Ecto neural progenitor cell (in vitro differentiated cells): ENCODE data around the gene EP400.

Experiments used
- DNase-seq: peaks from one replicate; pipeline ENCODE4 v3.0.0-alpha.2; 2018; ENCODE audit warnings: low spot score

Gene EP400

DNA sequence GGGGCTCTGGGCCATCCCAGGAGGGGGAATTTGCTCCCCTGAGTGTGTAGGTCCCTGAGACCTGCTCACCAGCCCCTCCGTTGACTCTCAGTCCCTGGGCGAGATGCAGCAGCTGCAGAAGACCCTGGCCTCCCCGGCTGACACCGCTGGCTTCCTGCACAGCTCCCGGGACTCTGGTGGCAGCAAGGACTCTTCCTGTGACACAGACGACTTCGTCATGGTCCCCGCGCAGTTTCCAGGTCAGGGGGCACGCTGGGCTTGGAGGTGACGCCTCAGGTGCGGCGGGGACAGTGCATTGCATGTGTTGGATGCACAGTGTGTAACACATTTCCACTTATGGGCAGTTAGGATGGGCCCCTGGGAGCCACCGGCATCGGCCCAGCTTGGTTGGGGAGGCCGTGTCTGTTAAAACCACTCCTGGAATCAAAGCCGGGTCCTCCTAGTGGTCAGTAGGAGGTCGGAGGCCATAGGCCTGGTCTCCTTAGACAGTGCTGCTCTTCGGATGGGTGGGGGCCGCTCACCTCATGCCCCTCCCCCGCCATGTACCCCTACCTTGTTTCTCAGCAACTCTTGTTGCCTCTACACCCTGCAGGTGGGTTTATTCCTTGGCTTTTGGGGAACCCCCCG, 37.8 kb upstream of the EP400 start:
- DNase-seq, result no peak

DNA sequence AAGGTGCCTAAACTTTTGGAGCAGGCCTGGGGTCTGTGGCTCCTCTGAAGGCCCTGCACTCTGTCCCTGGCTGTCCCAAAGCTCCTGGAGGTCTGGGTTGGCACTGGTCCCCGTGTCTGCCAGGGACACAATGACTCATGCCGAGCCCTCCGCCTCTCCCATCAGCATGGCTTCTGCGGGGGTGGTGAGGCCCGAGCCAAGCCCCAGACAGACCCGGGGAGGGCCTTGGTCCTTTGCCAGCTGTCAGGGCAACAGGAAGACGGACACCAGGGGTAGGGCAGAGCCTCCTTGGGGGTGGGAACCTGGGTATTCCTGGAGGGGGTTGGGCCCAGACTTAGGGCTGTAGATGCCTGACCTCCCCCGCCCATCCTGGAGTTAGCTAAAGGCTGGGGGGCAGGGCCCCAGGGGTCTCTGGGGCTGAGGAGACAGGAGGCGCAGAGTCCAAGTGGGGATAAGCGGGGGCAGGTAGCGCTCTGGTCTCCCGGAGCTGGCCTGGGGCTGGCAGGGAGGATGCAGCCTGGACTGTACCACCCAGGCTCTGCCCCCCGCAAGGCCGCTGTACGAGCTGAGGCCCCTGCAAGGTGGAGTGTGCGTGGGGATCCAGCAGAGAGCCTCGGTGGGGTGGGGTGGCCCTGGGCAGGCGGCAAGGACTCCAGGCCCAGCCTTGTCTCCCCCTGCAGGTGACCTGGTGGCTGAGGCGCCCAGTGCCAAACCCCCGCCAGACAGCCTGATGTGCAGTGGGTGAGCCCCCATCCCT, 37.0 kb upstream of the EP400 start:
- DNase-seq, result no peak

DNA sequence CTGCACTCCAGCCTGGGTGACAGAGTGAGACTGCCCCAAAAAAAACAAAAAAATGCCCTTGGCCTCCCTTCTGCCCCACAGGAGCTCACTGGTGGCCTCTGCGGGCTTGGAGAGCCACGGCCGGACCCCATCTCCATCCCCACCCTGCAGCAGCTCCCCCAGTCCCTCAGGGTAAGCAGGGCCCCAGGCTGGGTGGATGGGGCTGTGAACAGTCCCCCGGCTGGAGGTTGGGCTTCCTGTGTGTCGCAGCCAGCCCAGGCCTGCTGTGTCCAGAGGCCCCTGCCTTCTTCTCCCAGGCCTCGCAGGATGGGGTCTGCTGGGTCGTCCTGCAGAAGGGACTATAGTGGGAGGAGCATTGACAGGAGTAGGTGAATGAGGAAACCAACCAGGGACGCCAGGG, 36.1 kb upstream of the EP400 start:
- no peak for DNase-seq

DNA sequence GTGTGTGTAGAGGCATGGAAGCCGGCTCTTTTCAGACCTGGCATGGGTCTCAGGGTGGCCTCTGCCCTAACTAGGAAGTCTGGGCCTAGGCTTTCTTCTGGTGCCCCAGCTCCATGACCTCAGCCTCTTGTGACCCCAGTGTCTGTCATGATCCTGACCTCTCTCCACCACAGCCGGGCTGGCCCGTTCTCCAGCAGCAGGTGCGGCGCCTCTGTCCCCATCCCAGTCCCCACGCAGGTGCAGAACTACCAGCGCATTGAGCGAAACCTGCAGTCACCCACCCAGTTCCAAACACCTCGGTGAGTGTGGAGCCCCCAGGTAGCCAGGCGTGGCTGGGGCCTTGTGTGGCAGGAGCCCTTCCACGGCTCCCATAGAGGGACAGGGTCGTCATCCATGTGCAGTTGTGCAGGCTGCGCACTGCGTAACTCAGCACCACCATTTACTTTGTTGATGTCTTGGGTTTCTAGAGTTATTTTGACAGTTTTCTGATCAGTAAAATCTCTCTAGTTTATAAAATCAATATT, 35.5 kb upstream of the EP400 start:
- no peak for DNase-seq

DNA sequence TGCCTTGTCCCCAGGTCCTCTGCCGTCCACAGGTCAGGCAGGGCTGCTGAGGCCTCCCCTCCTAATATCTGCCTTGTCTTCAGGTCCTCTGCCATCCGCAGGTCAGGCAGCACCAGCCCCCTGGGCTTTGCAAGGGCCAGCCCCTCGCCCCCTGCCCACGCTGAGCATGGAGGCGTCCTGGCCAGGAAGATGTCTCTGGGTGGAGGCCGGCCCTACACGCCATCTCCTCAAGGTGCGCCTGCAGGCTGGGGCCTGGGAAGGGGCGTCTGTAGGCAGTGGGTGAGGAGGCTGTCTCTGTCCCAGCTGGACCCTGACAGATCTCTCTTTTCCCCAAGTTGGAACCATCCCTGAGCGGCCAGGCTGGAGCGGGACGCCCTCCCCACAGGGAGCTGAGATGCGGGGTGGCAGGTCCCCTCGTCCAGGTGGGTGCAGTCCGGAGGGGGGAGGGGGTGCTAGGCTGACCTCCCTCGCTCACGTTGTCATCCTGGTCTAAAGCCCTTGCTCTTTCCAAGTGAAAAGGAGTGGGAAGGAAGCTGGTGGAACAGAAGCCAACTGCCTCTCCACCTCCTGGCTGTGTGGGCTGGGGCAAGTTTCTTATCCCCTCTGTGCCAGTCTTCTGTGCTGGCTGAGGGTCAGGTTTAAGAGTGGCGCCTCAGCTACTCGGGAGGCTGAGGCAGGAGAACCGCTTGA, 34.6 kb upstream of the EP400 start:
- no peak for DNase-seq

DNA sequence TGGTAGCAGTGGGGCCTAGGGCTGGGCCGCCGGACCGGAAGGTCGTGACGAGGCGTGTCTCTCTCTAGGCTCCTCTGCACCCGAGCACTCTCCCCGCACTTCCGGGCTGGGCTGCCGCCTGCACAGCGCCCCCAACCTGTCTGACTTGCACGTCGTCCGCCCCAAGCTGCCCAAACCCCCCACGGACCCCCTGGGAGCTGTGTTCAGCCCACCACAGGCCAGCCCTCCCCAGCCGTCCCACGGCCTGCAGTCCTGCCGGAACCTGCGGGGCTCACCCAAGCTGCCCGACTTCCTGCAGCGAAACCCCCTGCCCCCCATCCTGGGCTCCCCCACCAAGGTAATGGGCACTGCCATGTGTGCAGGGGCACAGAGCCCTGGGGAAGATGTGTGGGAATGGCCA, 33.9 kb upstream of the EP400 start:
- no peak for DNase-seq

DNA sequence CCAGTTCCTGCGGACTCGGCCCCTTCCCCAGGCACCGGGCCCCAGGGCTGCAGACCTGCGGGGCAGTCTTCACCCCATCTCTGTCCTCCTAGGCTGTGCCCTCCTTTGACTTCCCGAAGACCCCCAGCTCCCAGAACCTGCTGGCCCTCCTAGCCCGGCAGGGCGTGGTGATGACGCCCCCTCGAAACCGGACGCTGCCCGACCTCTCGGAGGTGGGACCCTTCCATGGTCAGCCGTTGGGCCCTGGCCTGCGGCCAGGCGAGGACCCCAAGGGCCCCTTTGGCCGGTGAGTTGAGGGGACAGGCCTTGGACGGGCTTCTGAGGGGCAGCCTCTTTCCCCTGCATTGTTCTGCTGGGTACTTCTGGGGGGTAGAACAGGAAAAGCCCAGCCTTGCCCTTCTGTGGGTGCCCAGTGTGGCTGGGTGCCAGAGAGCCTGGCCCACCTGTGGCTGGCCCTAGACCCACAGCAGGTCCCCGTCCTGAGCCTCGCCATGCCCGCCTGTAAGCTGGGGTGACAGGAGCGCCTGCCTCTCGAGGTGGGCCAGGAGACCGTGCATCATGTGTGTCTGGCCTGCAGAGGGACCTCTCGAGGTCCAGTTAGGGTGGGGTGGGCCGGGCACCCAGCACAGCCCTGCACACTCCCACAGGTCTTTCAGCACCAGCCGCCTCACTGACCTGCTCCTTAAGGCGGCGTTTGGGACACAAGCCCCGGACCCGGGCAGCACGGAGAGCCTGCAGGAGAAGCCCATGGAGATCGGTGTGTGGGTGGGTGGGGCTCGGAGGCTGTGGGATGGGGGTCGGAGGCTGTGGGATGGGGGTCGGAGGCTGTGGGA, 33.2 kb upstream of the EP400 start:
- no peak for DNase-seq

DNA sequence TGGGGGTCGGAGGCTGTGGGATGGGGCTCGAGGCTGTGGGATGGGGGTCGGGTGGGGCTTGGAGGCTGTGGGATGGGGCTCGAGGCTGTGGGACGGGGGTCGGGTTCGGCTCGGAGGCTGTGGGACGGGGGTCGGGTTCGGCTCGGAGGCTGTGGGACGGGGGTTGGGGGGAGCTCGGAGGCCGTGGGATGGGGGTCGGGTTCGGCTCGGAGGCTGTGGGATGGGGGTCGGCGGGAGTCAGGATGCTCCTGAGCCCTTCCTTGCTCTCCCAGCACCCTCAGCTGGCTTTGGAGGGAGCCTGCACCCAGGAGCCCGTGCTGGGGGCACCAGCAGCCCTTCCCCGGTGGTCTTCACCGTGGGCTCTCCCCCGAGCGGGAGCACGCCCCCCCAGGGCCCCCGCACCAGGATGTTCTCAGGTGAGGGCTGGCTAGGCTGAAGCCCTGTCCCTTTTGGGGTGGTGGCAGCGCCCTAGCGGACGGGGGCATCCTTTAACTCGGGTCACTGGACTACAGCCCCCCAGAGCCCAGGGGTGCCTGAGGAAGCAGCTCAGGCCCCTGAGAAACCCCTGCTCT, 32.5 kb upstream of the EP400 start:
- DNase-seq, result peak; percentile 88

DNA sequence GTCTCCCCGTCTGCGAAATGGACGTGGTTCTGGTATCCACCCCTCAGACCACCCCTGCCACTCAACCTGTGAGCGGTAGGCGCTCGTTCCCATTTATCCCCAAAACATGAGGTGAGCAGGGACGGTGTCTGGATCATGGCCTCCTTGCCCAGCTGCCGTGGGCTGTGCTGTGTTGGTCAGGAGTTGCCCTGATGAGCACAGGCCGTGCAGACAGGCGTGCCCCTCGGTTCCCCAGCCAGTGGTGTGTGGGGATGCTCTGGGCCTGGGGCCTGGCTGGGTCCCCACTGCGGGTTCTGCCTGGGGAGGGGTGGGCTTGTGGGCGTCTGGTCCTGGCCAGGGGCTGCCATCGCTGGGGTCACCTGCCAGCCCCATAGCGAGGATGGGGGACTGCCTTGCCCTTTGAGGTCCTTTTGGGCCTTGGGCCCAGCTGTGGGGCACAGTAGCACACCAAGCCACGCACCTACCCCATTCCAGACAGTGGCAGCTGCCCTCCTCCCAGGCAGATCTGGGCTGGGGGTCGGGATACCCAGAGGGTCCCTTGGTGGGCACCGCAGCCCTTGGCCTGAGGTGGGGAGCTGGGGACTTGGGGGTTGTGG, 31.9 kb upstream of the EP400 start:
- no peak for DNase-seq

DNA sequence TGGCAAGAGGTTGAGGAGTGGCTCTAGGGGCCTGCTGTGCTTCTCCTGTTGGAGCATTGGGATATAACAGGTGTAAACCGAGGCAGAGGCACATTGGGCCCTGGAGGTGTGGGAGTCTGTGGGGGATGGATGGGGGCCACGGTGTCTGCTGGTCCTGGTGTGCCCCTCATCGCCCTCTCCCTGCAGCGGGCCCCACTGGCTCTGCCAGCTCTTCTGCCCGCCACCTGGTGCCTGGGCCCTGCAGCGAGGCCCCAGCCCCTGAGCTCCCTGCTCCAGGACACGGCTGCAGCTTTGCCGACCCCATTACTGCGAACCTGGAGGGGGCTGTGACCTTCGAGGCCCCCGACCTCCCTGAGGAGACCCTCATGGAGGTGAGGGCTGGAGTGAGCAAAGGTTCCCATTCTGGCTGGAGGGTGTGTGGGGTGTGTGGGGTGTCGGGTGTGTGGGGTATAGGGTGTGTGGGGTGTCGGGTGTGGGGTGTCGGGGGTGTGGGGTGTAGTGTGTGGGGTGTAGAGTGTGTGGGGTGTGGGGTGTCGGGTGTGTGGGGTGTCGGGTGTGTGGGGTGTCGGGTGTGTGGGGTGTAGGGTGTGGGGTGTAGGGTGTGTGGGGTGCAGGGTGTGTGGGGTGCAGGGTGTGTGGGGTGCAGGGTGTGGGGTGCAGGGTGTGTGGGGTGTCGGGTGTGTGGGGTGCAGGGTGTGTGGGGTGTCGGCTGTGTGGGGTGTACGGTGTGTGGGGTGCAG, 31.3 kb upstream of the EP400 start:
- DNase-seq, result no peak

DNA sequence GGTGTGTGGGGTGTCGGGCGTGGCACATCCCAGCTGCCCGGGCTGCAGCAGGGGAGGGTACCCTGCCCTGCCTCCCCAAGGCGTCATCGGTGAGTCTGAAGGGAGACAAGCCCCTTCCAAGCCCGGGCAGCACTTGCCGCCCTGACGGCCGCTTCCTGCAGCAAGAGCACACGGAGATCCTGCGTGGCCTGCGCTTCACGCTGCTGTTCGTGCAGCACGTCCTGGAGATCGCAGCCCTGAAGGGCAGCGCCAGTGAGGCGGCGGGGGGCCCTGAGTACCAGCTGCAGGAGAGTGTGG, 30.7 kb upstream of the EP400 start:
- no peak for DNase-seq

DNA sequence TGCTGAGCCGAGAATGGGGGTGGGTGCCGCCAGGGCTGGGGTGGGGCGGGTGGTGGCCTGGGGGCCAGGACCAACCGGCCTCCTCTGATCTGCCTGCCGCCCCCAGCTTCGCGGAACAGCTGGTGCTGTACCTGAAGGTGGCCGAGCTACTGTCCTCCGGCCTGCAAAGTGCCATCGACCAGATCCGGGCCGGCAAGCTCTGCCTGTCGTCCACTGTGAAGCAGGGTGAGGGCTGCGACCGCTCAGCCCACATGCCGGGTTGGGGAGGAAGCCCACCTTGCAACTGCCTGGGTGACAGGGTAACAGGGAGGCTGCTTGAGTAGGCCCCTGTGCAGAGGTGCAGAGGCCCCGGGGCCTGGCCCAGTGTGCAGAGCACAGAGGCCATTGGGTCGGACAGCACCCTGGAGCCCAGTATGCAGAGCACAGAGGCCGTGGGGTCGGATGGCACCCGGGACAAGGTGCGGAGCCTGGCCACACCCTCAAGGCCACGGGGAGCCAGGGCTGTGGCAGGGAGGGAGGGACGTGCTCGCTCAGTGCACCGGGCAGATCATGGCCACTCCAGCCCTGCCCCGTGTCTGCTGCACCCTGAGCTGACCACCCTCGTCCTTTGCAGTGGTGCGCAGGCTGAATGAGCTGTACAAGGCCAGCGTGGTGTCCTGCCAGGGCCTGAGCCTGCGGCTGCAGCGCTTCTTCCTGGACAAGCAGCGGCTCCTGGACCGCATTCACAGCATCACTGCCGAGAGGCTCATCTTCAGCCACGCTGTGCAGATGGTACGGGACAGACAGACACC, 30.2 kb upstream of the EP400 start:
- DNase-seq, result no peak

DNA sequence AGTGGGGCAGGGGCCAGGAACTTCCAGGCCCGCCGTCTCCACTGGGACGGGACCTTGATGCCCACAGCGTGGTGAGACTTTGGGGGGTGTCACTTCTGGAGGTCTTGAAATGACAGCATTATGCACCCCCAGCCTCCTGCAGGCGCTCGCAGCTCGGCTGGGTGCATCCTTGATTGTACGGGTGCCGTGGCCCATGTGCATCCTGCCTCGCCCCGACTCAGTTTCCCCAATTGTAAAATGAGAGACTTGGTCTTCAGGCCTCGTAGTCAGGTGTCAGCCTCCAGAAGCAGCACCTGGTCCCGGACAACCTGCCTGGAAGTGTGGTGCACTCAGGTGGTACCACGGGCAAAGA, 29.6 kb upstream of the EP400 start:
- no peak for DNase-seq

DNA sequence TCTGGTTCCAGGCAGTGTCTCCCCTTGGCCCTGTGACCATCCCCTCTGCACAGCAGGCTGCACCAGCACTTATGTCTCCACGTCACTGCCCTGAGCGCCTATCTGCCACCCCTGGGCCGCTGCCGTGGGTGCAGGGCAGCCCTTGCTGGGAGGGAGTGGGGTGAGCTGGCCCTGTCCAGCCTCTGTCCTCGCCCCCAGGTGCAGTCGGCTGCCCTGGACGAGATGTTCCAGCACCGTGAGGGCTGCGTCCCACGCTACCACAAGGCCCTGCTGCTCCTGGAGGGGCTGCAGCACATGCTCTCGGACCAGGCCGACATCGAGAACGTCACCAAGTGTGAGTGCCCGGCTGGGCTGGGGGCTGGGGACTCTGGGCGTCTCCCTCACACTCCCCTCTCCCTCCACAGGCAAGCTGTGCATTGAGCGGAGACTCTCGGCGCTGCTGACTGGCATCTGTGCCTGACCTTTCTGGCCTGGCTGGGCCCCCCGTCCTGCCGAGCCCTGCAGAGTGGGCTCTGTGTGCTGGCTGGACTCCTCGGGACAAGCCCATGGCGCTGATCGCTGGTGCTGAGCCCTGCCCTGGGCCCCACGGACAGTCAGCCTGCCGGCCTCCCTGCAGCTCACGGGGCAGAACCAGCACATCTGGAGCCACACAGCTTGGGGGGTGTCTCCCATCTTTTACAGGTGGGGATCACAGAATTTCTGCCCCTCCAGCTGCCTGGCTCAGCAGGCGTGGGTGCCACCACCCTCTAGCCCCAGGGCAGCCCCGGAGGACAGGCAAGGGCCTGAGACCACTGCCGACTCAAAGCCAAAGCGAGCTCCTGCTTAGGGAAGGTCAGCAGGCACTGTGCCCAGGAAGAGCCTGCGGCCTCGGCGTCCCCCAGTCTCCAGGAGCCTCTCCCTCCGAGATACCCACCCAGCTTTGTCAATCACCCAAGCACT, 28.6 kb upstream of the EP400 start:
- no peak for DNase-seq

DNA sequence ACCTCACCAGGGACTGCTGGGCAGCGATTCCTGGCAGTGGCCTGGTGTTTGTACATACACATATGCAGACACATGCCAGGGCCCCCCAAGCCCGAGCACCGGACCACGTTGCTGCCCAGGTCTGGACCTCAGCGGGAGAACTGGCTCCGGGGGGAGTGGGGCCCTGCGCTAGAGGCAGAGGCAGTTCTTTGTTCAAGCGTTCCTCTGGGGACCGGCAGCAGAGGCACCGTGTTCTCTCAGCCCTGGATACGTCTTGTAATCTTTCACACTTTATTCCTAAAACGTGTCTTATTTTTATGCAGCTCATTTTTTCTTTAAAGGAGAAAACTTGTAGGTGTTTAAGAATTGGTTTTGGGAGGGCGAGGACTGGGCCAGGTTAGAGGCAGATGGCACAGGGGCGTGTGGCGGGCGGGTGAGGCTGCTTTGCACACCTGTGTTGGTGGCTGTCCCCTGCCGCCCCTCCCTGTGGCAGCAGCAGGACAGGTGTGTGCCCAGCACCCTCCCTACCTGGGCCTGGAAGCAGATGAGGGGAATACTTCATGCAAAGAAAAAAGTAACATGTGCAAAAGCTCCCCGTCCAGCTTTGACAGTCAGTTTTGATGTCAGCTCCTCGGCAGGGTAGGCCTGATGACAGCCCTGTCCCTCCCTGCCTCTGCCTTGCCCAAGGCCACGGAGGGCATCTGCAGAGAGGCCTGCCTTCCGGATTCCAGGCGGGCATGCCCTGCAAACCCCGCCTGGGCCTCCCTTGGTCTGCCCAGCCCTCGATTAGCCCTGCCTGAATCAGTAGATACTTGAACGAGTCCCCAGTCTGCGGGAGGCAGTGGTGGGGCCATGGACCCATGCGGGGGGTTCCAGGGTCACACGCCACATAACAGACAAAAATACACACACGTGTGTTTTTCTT, 27.6 kb upstream of the EP400 start:
- DNase-seq, result no peak

DNA sequence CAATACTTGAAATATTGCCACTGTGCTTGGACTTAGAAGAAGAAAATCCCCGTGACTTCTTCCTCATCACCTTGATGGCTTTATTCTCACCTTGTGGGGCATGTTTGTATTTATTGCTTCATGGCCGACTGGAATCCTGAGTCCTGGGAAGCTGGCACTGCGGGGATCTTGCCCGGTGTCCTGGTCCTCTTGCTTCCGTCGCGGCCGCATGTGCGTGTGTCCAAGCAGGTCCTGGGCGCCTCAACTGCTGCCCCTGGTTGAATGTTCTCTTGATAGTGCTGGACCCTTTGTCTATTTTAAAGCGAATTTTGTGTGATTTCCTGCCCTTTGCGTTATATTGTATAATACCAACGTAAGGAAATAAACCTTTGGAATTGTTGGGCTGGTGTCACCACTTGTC, 27.0 kb upstream of the EP400 start:
- no peak for DNase-seq

DNA sequence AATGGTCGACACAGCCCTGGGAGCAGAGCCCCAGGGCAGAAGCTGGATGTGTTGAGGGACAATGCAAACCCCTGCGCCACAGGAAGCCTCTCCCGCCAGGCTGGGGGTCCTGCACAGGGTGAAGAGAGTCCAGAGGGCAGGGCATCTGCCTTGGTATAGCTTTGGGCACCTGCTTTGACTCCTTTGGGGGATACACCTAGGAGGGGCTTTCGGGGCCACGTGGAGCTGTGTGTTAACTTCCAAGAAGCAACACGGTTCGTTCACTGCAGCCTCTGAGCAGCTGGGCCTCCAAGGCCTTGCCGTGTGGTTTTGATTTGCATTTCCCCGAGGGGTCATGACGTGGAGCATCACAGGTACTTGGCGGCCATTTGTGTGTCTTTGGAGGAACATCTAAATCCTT, 26.5 kb upstream of the EP400 start:
- no peak for DNase-seq
